Natural killer cell (primary cell): ENCODE results near the gene NHS. TPM values are rescaled to one million over a fixed set of nuclear protein-coding genes. Genes with fewer than 3 reads are reported as not detected.

Experiments used
- ATAC-seq, 3 donors: fragments of 150-1000 bp in 2 of 3; fragments of 200-7000 bp in 1 of 3; cut with Tn5 transposase; 1 replicate in 1 of 3; 2 replicates in 2 of 3; pipeline ENCODE4 v1.10.0; 2021; ENCODE audit warnings: mild to moderate bottlenecking in 2 of 3, moderate library complexity in 2 of 3
- DNase-seq, 2 donors: peaks; one replicate each; pipeline versions ENCODE4 v3.0.0 to v3.0.0-alpha.2; 2013 to 2021; ENCODE audit warnings: mixed read lengths in 1 of 2
- H3K27ac ChIP-seq: one replicate; pipeline ENCODE4 v1.5.1; 2013; ENCODE audit warnings: mild to moderate bottlenecking, low read length
- H3K27me3 ChIP-seq: one replicate; pipeline ENCODE4 v1.6.1; 2013; ENCODE audit warnings: low read length; ENCODE audit not compliant: control insufficient read depth, insufficient read depth
- H3K36me3 ChIP-seq: one replicate; pipeline ENCODE4 v1.6.1; 2013; ENCODE audit warnings: low read length; ENCODE audit not compliant: control insufficient read depth, insufficient read depth
- H3K4me1 ChIP-seq: one replicate; pipeline ENCODE4 v1.6.1; 2013; ENCODE audit warnings: low read length; ENCODE audit not compliant: control insufficient read depth, insufficient read depth
- H3K4me3 ChIP-seq: one replicate; pipeline ENCODE4 v1.5.1; 2013; ENCODE audit warnings: low read length
- H3K9me3 ChIP-seq: one replicate; pipeline ENCODE4 v1.6.1; 2013; ENCODE audit warnings: low read length; ENCODE audit not compliant: control insufficient read depth, insufficient read depth
- H3K27ac Mint-ChIP-seq, 2 donors: one replicate each; pipeline ENCODE4 v1.8.0; 2022; ENCODE audit warnings: mild to moderate bottlenecking in 2 of 2, mixed read lengths in 2 of 2, moderate library complexity in 1 of 2
- H3K27me3 Mint-ChIP-seq, 2 donors: one replicate each; pipeline ENCODE4 v1.8.0; 2022; ENCODE audit warnings: low read depth in 2 of 2, mixed read lengths in 2 of 2
- H3K36me3 Mint-ChIP-seq: one replicate; pipeline ENCODE4 v1.8.0; 2022; ENCODE audit warnings: mixed read lengths
- H3K4me1 Mint-ChIP-seq, 2 donors: one replicate each; pipeline ENCODE4 v1.8.0; 2022; ENCODE audit warnings: mixed read lengths in 2 of 2
- H3K4me3 Mint-ChIP-seq: one replicate; pipeline ENCODE4 v1.8.0; 2022; ENCODE audit warnings: mild to moderate bottlenecking, moderate library complexity, mixed read lengths
- H3K9me3 Mint-ChIP-seq, 2 donors: one replicate each; pipeline ENCODE4 v1.8.0; 2022; ENCODE audit warnings: mixed read lengths in 2 of 2
- CTCF ChIP-seq: fragments of 200-600 bp; IDR thresholded peaks from one replicate; pipeline ENCODE4 v1.8.0; 2022; ENCODE audit warnings: antibody characterized with exemption
- WGBS: methylation state at CpG from one replicate; pipeline ENCODE4 v1.1.7; 2013; ENCODE audit warnings: missing lambda C conversion rate; ENCODE audit not compliant: insufficient coverage; 5-methylcytosine and 5-hydroxymethylcytosine counted together
- intact Hi-C: fragments of 100-400 bp; cut with micrococcal nuclease; formaldehyde crosslinking; loops from one replicate; pipeline ENCODE4 v1.14.2; 2022
- total RNA-seq, 4 donors: library from RNA; stranded (reverse); fragments of 120-200 nt in 1 of 4; gene quantifications; one replicate each; pipeline versions ENCODE4 v1.2.3 to v1.2.4, GENCODE V29; 2013 to 2022

Gene NHS
- total RNA-seq, 3 donors from 2014 or later (not counting 1 experiment from before 2014, with no cell fraction given) = 0.05 to 0.28 TPM; not detected in 1

DNA sequence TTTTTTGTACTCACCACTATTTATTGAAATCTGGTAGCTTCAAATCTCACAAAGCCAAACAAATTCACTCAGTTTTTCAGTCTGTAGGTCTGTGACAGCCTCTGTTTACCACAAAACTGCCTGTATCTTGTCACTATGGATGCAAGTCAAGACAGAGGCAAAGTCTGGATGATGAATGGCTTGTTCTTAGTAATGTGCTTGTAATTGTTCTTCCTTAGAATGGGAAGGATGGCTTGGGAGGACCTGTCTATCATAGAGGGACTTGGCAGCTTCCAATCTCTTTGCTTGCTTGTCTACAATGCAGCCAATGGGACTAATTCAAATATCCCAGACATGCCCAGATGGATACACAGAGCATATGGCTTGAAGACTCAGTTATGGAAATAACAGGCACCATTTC is 221.1 kb downstream of the NHS start:
- no peaks in the 10 kb centered on the region for H3K9me3 Mint-ChIP-seq
- Histone ChIP-seq H3K36me3 (no peaks in the 10 kb centered on the region), H3K9me3 (no peaks in the 10 kb centered on the region), H3K4me3 (no peak overlapping the region), H3K4me1 (no peaks in the 10 kb centered on the region), H3K27ac (no peak overlapping the region), H3K27me3 (no peaks in the 10 kb centered on the region)
- no peak overlapping the region for H3K27ac Mint-ChIP-seq
- no peak for DNase-seq
- no peak overlapping the region for H3K4me3 Mint-ChIP-seq
- peaks cover 9 to 32% of the 10 kb centered on the region in 2 donors for H3K27me3 Mint-ChIP-seq
- no peak for ATAC-seq
- no peaks in the 10 kb centered on the region for H3K4me1 Mint-ChIP-seq
- no peak for TF ChIP-seq CTCF
- H3K36me3 Mint-ChIP-seq = no peaks in the 10 kb centered on the region
- intact Hi-C loops = no loop called here

GRCh38 chrX:17596546-17597205 is 221.7 kb downstream of the NHS start:
- no peaks in the 10 kb centered on the region for H3K4me1 ChIP-seq
- intact Hi-C loops = no loop called here
- H3K36me3 Mint-ChIP-seq = no peaks in the 10 kb centered on the region
- no peak overlapping the region for H3K27ac Mint-ChIP-seq
- H3K27me3 ChIP-seq = no peaks in the 10 kb centered on the region
- H3K4me3 Mint-ChIP-seq = no peak overlapping the region
- 94% methylated on average over 7 of the region's 9 CpGs for WGBS
- no peak for TF ChIP-seq CTCF
- H3K4me3 ChIP-seq = no peak overlapping the region
- H3K4me1 Mint-ChIP-seq = no peaks in the 10 kb centered on the region
- peaks cover 8 to 27% of the 10 kb centered on the region in 2 donors for H3K27me3 Mint-ChIP-seq
- H3K9me3 Mint-ChIP-seq = no peaks in the 10 kb centered on the region
- DNase-seq (no peak), ATAC-seq (no peak)
- H3K27ac ChIP-seq = no peak overlapping the region
- no peaks in the 10 kb centered on the region for H3K9me3 ChIP-seq
- H3K36me3 ChIP-seq = no peaks in the 10 kb centered on the region

DNA sequence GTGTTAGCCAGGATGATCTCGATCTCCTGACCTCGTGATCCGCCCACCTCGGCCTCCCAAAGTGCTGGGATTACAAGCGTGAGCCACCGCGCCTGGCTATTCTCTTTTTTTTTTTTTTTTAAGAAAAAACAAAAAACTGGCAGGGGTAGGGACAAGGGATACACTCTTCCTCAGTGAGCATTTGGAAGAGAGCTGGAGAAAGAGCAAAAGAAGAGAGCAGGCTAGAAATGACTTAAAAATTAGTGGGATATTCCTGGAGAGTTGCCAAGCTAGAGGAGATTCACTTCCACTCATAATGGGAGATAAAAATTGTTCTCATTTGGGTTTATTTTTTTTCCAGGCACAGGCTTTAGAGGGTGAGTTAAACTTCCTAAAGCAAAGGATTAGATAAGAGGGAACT is 222.3 kb downstream of the NHS start:
- no peak for ATAC-seq
- no peak overlapping the region for H3K27ac ChIP-seq

More for the DNA sequence above, 222.3 kb downstream of the NHS start:
- 100% methylated on average over 1 of the region's 7 CpGs for WGBS
- Mint-ChIP-seq H3K4me1 (no peaks in the 10 kb centered on the region), H3K36me3 (no peaks in the 10 kb centered on the region), H3K27me3 (peaks cover 8 to 27% of the 10 kb centered on the region in 2 donors), H3K4me3 (no peak overlapping the region), H3K9me3 (no peaks in the 10 kb centered on the region), H3K27ac (no peak overlapping the region)
- Histone ChIP-seq H3K27me3 (no peaks in the 10 kb centered on the region), H3K4me1 (no peaks in the 10 kb centered on the region), H3K36me3 (no peaks in the 10 kb centered on the region), H3K4me3 (no peak overlapping the region), H3K9me3 (no peaks in the 10 kb centered on the region)
- no peak for TF ChIP-seq CTCF
- DNase-seq = no peak
- intact Hi-C loops = no loop called here
